GM21737 (cell line): ENCODE measurements around the gene CA5A.

ENCODE experiments used
- ATAC-seq: cut with Tn5 transposase; IDR thresholded peaks from one replicate; pipeline ENCODE4 v1.9.1; 2021; ENCODE audit warnings: mild to moderate bottlenecking, moderate library complexity; ENCODE audit not compliant: unreplicated experiment

Gene CA5A

GRCh38 chr16:87964049-87964659 lies 27.8 kb upstream of the CA5A start:
- ATAC-seq, result no peak

DNA sequence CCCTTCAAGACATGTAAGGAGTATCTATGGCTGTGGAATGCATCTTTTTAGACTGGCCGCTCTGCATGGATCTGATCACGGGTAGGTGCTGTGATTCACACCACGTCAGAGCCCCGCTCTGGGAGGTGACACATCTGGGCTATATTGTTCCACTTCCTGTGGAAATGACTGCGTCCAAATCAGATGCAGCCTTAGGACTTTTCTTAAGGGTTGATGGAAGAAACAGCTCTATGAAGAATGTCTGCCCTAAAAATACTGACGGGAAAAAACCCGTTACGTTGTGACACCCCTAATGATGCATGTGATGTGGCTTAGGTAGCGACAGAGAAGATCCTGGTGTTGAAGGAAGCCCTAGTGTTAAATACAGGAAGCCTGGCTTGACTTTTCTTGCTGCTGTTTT lies 27.1 kb upstream of the CA5A start:
- ATAC-seq, result no peak

GRCh38 chr16:87961623-87962022 lies 25.3 kb upstream of the CA5A start:
- ATAC-seq, result no peak

GRCh38 chr16:87960852-87961251 lies 24.5 kb upstream of the CA5A start:
- no peak for ATAC-seq

- no peak for ATAC-seq
These were observed 24.0 kb upstream of the CA5A start for GRCh38 chr16:87960296-87960695.

DNA sequence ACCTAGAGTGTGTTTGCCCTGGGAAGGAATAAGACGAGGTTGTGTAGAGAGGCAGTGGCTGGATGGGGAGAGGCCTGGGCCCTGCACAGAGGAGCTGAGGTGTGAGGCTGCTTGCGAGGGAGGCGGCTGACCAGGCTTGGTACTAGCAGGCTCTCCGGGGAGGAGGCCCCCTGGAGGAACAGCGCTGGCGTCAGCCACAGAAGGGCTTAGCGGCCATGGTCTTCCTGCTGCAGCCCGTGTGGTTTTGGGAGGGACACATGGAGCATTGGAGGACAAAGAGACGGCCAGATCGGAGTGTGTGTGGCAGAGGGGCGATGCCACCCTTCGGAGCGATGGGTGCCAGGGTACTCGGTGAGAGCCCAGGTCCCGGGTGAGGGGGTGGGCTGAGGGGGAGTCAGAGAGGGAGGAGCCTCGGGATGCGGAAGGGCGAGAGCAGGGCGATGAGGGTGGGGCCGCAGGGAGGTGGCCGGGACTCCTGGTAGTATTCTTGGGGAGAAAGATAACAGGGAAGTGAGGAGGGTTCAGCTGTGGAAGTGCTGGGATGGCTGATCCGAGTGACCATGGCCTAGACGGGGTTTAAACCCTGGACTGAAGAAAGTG lies 23.2 kb upstream of the CA5A start:
- ATAC-seq, result no peak

GRCh38 chr16:87958632-87959031 lies 22.3 kb upstream of the CA5A start:
- no peak for ATAC-seq

DNA sequence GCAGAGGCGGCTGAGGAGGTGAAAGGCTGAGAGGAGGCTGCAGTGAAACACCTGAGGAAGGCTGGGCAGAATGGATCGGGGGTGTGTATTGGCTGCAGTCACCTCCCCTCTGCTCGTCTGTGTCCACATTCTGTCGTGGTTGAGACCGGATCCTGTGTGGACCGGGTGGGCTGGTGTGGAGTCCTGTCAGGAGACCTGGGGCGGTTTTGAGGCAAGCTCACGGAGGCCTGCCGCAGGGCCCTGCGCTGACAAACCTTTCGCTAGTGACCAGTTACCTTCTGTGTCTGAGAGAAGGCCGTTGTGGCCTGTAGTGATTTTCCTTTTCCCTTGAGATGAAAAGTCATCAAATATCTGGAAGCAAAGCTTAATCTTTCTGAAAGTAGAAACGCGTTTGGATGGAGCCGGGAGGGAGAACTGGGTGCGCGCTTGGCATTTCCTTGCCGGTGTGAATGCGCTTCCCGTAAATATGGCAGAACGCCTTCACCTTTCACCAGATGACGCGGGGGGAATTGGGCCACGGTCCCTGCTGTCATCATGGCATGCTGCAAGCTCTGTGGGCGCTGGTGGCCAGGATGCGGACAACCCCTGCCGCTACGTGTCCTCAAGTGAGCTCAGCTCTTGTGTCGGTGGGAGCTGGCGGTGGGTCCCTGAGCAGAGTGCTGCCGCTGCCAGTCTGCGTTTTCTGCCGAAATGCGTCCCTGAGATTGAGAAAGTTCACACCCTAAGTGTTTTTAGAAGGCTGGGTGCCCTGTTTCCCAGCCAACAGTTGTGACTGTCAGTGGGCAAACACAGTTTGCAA lies 21.2 kb upstream of the CA5A start:
- no peak for ATAC-seq

GRCh38 chr16:87956365-87957231 lies 20.3 kb upstream of the CA5A start:
- ATAC-seq, result peak; percentile 25

DNA sequence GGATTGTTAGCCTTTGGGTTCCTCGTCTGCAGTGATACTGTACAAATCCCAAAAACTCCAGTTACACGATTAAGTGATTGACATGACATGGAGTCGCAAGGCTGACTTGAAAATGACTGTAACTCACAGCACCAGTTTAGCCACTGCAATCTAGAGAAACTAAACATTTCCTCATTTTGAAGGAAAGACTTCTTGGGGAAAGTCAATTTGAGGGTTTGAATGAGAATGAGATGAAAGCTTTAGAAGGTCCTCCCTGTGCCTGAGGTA lies 19.7 kb upstream of the CA5A start:
- no peak for ATAC-seq

DNA sequence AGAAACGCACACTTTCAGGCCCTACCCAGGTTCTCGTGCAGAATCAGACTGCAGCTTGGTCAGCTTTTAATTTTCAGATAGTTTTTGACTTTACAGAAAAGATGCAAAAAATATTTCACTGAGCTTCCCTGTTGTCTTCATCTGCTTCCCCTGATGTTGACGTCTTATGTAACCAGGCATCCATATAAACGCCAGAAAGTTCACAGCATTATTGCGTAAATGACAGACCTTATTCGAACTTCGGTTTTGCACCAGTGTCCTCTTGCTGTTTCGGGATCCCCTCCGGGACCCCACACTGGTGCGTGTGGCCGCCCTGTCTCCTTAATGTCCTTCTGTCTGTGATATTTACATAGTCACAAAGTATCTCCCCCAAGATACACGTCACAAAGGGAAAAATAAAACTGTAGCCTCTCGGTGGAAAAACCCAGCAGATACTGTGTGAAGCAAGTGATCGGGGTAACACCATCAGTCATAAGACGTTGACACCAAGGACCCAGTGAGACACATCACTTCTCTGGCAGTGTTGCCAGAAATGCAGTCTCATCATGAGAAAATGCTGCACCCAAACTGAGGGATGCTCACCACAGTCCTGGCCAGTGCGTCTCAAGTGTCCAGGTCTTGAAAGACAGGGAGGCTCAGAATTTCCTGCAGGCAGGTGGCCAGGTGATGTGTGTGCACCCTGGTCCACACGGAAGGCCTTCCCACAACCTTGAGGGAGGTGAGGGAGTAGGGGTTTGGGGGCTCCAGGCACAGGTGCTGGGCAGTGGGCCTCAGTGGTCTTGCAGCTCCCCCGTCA lies 19.2 kb upstream of the CA5A start:
- ATAC-seq, result no peak

GRCh38 chr16:87954826-87955225 lies 18.5 kb upstream of the CA5A start:
- ATAC-seq, result no peak

GRCh38 chr16:87954361-87954760 lies 18.0 kb upstream of the CA5A start:
- no peak for ATAC-seq

DNA sequence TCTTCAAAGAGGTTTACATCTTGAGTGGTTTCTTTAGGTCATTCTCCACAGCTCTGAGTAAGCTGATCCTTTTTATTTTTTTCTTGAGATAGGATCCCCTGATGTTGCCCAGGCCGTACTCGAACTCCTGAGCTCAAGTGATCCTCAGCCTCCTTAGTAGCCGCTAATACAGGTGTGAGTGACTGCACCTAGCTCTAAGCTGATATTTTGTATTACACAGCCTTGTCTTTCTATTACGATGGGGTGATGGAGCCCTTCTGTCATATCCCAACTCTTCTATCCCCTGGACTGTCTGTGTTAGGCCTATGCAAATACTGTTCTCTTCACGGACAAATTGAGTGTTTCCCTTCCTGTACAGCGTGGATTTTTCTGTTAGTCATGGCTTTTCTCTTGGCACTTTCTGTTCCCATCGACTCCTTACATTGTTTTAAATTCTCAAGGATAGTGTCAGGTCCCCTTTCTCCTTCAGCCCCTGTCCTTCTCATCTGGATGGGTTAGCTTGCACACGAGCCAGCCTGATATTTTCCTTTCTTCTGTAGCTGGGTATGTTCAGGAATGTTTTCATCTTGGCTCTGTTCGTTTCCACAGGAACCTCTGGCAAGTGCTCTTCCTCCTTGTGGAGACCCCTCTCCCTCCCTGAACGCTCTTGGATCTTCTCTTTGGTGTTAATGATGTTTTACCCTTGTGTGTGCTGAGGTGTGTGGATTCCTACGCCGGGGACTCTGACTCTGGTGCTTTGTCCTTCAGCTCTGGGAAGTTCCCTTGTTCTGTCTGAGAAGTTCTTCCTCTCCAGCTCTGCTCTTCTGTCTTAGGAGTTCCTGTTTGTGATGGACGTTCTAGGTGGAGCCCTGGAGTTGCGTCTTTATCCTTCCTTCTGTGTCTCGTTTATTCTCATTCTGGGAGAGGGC lies 17.2 kb upstream of the CA5A start:
- ATAC-seq, result no peak

- ATAC-seq, result no peak
These were observed 16.4 kb upstream of the CA5A start for GRCh38 chr16:87952751-87953150.

GRCh38 chr16:87951552-87952538 lies 15.5 kb upstream of the CA5A start:
- peak; percentile 4 for ATAC-seq

DNA sequence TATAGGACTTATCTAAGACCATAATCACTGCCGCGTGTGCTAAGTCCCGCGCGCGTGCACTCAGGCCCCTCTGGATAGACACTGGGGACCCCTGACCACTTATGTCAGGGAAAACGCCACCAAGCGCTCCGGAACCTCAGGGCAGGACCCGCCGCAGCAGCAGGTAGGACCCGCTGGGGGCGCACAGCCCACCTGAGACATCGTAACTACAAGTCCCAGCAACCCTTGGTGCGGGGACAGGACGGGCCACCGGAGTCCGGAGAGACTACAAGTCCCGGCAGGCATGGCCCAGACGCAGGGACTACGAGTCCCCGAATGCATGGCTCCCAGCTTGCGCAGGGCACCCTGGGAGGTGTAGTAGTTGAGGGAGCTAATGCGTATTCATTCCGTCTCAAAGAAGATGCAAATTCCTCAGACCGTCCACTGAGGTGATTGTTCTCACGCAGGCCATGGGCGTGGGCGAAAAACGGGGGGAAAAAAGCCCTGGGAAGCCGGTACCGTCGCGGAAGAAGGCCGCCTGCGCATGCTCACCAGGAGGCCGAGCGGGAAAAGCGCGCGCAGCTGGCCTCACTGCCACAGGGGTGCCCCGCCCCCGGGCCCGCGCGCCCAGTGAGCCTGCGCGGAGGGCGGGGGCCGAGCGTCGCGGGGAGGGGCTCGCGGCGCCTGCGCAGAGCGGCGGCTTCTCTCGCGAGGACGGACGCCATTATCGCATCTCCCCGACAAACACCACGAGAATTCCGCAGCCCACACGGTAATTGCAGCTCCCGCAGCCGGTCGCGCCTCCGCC lies 14.6 kb upstream of the CA5A start, which contains the start of gene BANP:
Gene BANP (plus strand): TSS at position 670 of the 787 bp plus-strand sequence. CDS start 23,682 bp downstream, outside the sequence.
- ATAC-seq, result peak; percentile 82
